ENCODE measurements around the gene INTS6. TPM values are rescaled to one million over a fixed set of nuclear protein-coding genes. Genes with fewer than 3 reads are reported as not detected.

INTS6 gene
- total RNA-seq, 1 experiment from 2014 or later = 27.2 TPM

DNA sequence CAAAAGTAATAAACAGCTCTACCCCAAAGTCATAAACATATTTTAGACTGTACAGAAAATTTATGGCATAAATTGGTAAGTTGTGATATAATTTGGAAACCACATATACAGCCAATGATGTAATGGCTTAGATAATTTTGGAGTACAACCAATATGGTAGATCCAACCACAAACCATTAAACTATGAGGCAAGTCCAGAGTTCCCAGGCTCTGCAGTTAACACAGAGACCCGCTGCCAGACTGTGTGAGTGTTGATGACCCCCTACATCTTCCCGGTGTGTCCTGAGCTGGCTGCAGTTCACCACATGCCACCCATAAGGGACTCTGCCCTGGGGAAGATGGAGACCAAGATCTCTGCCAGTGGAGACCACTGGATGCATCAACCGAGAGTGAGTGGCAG lies 123.2 kb downstream of the INTS6 start:
- no peaks in the 10 kb centered on the region for H3K27me3 Mint-ChIP-seq (ENCODE audit: low read depth)
- POLR2A ChIA-PET = no interaction called here
- H3K4me1 Mint-ChIP-seq = peaks cover 29% of the 10 kb centered on the region
- TF ChIP-seq SMAD3 (CRISPR knock-in tag; IDR thresholded peaks at IDR 0.05; ENCODE audit: borderline replicate concordance) = no peak
- TF ChIP-seq ZNF232 (CRISPR knock-in tag; IDR thresholded peaks at IDR 0.05) = no peak
- no peak for TF ChIP-seq CBFB (CRISPR knock-in tag; IDR thresholded peaks at IDR 0.05; ENCODE audit: low read depth)
- TF ChIP-seq ZNF263 (CRISPR knock-in tag; IDR thresholded peaks at IDR 0.05; ENCODE audit: low read depth) = no peak
- no peak for TF ChIP-seq GTF2I (CRISPR knock-in tag; conservative IDR thresholded peaks at IDR 0.05)
- no peak for TF ChIP-seq TEAD4 (CRISPR knock-in tag; IDR thresholded peaks at IDR 0.05)
- no peak for TF ChIP-seq FOXK1 (CRISPR knock-in tag; IDR thresholded peaks at IDR 0.05)
- TF ChIP-seq, protein P1, sequence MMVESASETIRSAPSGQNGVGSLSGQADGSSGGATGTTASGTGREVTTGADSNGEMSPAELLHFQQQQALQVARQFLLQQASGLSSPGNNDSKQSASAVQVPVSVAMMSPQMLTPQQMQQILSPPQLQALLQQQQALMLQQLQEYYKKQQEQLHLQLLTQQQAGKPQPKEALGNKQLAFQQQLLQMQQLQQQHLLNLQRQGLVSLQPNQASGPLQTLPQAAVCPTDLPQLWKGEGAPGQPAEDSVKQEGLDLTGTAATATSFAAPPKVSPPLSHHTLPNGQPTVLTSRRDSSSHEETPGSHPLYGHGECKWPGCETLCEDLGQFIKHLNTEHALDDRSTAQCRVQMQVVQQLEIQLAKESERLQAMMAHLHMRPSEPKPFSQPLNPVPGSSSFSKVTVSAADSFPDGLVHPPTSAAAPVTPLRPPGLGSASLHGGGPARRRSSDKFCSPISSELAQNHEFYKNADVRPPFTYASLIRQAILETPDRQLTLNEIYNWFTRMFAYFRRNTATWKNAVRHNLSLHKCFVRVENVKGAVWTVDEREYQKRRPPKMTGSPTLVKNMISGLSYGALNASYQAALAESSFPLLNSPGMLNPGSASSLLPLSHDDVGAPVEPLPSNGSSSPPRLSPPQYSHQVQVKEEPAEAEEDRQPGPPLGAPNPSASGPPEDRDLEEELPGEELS (CRISPR knock-in tag; IDR thresholded peaks at IDR 0.05) = no peak
- TF ChIP-seq, protein P2, sequence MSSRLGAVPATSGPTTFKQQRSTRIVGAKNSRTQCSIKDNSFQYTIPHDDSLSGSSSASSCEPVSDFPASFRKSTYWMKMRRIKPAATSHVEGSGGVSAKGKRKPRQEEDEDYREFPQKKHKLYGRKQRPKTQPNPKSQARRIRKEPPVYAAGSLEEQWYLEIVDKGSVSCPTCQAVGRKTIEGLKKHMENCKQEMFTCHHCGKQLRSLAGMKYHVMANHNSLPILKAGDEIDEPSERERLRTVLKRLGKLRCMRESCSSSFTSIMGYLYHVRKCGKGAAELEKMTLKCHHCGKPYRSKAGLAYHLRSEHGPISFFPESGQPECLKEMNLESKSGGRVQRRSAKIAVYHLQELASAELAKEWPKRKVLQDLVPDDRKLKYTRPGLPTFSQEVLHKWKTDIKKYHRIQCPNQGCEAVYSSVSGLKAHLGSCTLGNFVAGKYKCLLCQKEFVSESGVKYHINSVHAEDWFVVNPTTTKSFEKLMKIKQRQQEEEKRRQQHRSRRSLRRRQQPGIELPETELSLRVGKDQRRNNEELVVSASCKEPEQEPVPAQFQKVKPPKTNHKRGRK (CRISPR knock-in tag; IDR thresholded peaks at IDR 0.05; ENCODE audit: borderline replicate concordance) = no peak
- no peak for TF ChIP-seq TEAD1 (CRISPR knock-in tag; IDR thresholded peaks at IDR 0.05)
- TF ChIP-seq, protein P3, sequence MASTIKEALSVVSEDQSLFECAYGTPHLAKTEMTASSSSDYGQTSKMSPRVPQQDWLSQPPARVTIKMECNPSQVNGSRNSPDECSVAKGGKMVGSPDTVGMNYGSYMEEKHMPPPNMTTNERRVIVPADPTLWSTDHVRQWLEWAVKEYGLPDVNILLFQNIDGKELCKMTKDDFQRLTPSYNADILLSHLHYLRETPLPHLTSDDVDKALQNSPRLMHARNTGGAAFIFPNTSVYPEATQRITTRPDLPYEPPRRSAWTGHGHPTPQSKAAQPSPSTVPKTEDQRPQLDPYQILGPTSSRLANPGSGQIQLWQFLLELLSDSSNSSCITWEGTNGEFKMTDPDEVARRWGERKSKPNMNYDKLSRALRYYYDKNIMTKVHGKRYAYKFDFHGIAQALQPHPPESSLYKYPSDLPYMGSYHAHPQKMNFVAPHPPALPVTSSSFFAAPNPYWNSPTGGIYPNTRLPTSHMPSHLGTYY (CRISPR knock-in tag; IDR thresholded peaks at IDR 0.05) = no peak
- no peak for TF ChIP-seq CREM (CRISPR knock-in tag; IDR thresholded peaks at IDR 0.05)
- no peak overlapping the region for H3K4me3 Mint-ChIP-seq
- no peaks in the 10 kb centered on the region for H3K9me3 Mint-ChIP-seq
- no peak for DNase-seq (ENCODE audit: low spot score)
- H3K36me3 Mint-ChIP-seq = no peaks in the 10 kb centered on the region
- H3K27ac Mint-ChIP-seq = no peak overlapping the region
- CTCF ChIA-PET = interaction anchor here (0.8 to 1.0 kb wide), 3 partner anchors 17 to 45 kb away, joined by 3 to 4 read pairs (median 3); no protein-coding TSS in a partner anchor
- no peak for ATAC-seq

DNA sequence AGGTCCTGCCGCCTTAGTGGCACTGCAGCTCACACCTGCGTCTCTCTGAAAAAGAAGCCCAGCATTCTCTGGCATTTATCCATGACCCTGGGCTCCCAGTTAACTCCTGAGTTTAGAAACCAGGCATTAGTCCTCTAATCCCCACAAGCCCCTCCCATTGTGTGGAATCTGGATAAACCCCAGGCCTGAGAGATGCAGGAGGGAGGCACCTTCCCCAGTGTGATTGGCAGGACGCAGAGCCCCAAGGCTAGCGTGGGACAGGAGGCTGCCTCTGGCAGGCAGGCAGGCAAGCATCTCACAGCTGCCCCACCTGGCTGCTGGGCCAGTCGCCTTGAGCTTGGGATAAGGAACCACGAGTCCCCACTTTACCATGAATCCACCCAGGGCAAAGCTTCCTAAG lies 124.3 kb downstream of the INTS6 start:
- ATAC-seq (peak; percentile 97), DNase-seq (ENCODE audit: low spot score) (peak; percentile 84)
- ChIA-PET POLR2A (no interaction called here), CTCF (interaction anchor here (0.6 to 1.3 kb wide), 6 partner anchors 10 to 469 kb away, joined by 4 to 8 read pairs (median 4); no protein-coding TSS in a partner anchor)
- H3K4me3 Mint-ChIP-seq = no peak overlapping the region
- no peak overlapping the region for H3K27ac Mint-ChIP-seq
- no peaks in the 10 kb centered on the region for H3K9me3 Mint-ChIP-seq
- no peaks in the 10 kb centered on the region for H3K27me3 Mint-ChIP-seq (ENCODE audit: low read depth)
- peaks cover 38% of the 10 kb centered on the region for H3K4me1 Mint-ChIP-seq
- no peaks in the 10 kb centered on the region for H3K36me3 Mint-ChIP-seq
- TF ChIP-seq ZNF138 (CRISPR knock-in tag; conservative IDR thresholded peaks at IDR 0.05) (0 out of 2 replicates have a peak, but pooled peaks have one; percentile 29), NFE2L1 (CRISPR knock-in tag; IDR thresholded peaks at IDR 0.05) (no peak), CREM (CRISPR knock-in tag; IDR thresholded peaks at IDR 0.05) (0 out of 2 replicates have a peak, but pooled peaks have one; percentile 38)
- TF ChIP-seq, protein P4, sequence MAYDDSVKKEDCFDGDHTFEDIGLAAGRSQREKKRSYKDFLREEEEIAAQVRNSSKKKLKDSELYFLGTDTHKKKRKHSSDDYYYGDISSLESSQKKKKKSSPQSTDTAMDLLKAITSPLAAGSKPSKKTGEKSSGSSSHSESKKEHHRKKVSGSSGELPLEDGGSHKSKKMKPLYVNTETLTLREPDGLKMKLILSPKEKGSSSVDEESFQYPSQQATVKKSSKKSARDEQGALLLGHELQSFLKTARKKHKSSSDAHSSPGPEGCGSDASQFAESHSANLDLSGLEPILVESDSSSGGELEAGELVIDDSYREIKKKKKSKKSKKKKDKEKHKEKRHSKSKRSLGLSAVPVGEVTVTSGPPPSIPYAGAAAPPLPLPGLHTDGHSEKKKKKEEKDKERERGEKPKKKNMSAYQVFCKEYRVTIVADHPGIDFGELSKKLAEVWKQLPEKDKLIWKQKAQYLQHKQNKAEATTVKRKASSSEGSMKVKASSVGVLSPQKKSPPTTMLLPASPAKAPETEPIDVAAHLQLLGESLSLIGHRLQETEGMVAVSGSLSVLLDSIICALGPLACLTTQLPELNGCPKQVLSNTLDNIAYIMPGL (CRISPR knock-in tag; IDR thresholded peaks at IDR 0.05) = peak; percentile 27; the same call in 1 of the 2 replicates
- TF ChIP-seq, protein P5, sequence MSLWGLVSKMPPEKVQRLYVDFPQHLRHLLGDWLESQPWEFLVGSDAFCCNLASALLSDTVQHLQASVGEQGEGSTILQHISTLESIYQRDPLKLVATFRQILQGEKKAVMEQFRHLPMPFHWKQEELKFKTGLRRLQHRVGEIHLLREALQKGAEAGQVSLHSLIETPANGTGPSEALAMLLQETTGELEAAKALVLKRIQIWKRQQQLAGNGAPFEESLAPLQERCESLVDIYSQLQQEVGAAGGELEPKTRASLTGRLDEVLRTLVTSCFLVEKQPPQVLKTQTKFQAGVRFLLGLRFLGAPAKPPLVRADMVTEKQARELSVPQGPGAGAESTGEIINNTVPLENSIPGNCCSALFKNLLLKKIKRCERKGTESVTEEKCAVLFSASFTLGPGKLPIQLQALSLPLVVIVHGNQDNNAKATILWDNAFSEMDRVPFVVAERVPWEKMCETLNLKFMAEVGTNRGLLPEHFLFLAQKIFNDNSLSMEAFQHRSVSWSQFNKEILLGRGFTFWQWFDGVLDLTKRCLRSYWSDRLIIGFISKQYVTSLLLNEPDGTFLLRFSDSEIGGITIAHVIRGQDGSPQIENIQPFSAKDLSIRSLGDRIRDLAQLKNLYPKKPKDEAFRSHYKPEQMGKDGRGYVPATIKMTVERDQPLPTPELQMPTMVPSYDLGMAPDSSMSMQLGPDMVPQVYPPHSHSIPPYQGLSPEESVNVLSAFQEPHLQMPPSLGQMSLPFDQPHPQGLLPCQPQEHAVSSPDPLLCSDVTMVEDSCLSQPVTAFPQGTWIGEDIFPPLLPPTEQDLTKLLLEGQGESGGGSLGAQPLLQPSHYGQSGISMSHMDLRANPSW (CRISPR knock-in tag; conservative IDR thresholded peaks at IDR 0.05; ENCODE audit: low read depth) = no peak
- TF ChIP-seq, protein P6, sequence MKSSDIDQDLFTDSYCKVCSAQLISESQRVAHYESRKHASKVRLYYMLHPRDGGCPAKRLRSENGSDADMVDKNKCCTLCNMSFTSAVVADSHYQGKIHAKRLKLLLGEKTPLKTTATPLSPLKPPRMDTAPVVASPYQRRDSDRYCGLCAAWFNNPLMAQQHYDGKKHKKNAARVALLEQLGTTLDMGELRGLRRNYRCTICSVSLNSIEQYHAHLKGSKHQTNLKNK (CRISPR knock-in tag; IDR thresholded peaks at IDR 0.05) = no peak
- TF ChIP-seq, protein P2 (CRISPR knock-in tag; IDR thresholded peaks at IDR 0.05; ENCODE audit: borderline replicate concordance) = no peak
- TF ChIP-seq, protein P7, sequence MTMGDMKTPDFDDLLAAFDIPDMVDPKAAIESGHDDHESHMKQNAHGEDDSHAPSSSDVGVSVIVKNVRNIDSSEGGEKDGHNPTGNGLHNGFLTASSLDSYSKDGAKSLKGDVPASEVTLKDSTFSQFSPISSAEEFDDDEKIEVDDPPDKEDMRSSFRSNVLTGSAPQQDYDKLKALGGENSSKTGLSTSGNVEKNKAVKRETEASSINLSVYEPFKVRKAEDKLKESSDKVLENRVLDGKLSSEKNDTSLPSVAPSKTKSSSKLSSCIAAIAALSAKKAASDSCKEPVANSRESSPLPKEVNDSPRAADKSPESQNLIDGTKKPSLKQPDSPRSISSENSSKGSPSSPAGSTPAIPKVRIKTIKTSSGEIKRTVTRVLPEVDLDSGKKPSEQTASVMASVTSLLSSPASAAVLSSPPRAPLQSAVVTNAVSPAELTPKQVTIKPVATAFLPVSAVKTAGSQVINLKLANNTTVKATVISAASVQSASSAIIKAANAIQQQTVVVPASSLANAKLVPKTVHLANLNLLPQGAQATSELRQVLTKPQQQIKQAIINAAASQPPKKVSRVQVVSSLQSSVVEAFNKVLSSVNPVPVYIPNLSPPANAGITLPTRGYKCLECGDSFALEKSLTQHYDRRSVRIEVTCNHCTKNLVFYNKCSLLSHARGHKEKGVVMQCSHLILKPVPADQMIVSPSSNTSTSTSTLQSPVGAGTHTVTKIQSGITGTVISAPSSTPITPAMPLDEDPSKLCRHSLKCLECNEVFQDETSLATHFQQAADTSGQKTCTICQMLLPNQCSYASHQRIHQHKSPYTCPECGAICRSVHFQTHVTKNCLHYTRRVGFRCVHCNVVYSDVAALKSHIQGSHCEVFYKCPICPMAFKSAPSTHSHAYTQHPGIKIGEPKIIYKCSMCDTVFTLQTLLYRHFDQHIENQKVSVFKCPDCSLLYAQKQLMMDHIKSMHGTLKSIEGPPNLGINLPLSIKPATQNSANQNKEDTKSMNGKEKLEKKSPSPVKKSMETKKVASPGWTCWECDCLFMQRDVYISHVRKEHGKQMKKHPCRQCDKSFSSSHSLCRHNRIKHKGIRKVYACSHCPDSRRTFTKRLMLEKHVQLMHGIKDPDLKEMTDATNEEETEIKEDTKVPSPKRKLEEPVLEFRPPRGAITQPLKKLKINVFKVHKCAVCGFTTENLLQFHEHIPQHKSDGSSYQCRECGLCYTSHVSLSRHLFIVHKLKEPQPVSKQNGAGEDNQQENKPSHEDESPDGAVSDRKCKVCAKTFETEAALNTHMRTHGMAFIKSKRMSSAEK (CRISPR knock-in tag; IDR thresholded peaks at IDR 0.05; ENCODE audit: borderline replicate concordance) = no peak
